MM.1S (cell line): ENCODE results near the gene BHMT2.

Experiments used
- DNase-seq: peaks from one replicate; pipeline ENCODE4 v3.0.0-alpha.2; 2015
- H2AFZ ChIP-seq: fragments of 300-600 bp; sonication (generic); 2 replicates; pipeline ENCODE4 v1.6.0; 2016; ENCODE audit warnings: antibody characterized with exemption, low read length
- H3F3A ChIP-seq: fragments of 300-600 bp; sonication (generic); 2 replicates; pipeline ENCODE4 v1.6.1; 2016; ENCODE audit warnings: mild to moderate bottlenecking, antibody characterized with exemption, low read length, moderate library complexity, mixed read lengths; ENCODE audit not compliant: insufficient read depth
- H3K27ac ChIP-seq: fragments of 300-600 bp; sonication (generic); 2 replicates; pipeline ENCODE4 v1.5.1; 2016; ENCODE audit warnings: mild to moderate bottlenecking, low read length
- H3K27me3 ChIP-seq: fragments of 300-600 bp; sonication (generic); replicated peaks from 2 replicates; pipeline ENCODE4 v1.6.0; 2016; ENCODE audit warnings: low read length; ENCODE audit not compliant: insufficient read depth
- H3K36me3 ChIP-seq: fragments of 300-600 bp; sonication (generic); replicated peaks from 2 replicates; pipeline ENCODE4 v1.6.1; 2016; ENCODE audit warnings: mild to moderate bottlenecking, low read length, mixed read lengths; ENCODE audit not compliant: insufficient read depth
- H3K4me1 ChIP-seq: fragments of 300-600 bp; sonication (generic); 2 replicates; pipeline ENCODE4 v1.6.1; 2016; ENCODE audit warnings: low read length, mixed read lengths
- H3K4me2 ChIP-seq: fragments of 300-600 bp; sonication (generic); 2 replicates; pipeline ENCODE4 v1.6.0; 2016; ENCODE audit warnings: low read depth, low read length
- H3K4me3 ChIP-seq: fragments of 300-600 bp; sonication (generic); 2 replicates; pipeline ENCODE4 v1.5.1; 2016; ENCODE audit warnings: low read length, mixed read lengths
- H3K79me2 ChIP-seq: fragments of 300-600 bp; sonication (generic); 2 replicates; pipeline ENCODE4 v1.6.1; 2016; ENCODE audit warnings: mixed run types, low read length, mixed read lengths
- H3K9ac ChIP-seq: fragments of 300-600 bp; sonication (generic); 2 replicates; pipeline ENCODE4 v1.6.1; 2016; ENCODE audit warnings: low read length, mixed read lengths
- H3K9me2 ChIP-seq: fragments of 300-600 bp; sonication (generic); replicated peaks from 2 replicates; pipeline ENCODE4 v1.6.1; 2016; ENCODE audit warnings: mild to moderate bottlenecking, low read length, mixed read lengths; ENCODE audit not compliant: insufficient read depth
- H3K9me3 ChIP-seq: fragments of 300-600 bp; sonication (generic); replicated peaks from 2 replicates; pipeline ENCODE4 v1.6.1; 2016; ENCODE audit warnings: mild to moderate bottlenecking, low read length, mixed read lengths; ENCODE audit not compliant: insufficient read depth
- H4K20me1 ChIP-seq: fragments of 300-600 bp; sonication (generic); 2 replicates; pipeline ENCODE4 v1.6.1; 2016; ENCODE audit warnings: mild to moderate bottlenecking, low read length, moderate library complexity, mixed read lengths; ENCODE audit not compliant: insufficient read depth
- EZH2 ChIP-seq: fragments of 300-600 bp; sonication (generic); optimal IDR thresholded peaks from 2 replicates; pipeline ENCODE3; 2017; ENCODE audit warnings: low read depth, mild to moderate bottlenecking, antibody characterized with exemption, low read length, mixed read lengths
- EZH2phosphoT487 ChIP-seq: fragments of 300-600 bp; sonication (generic); IDR thresholded peaks from 2 replicates; pipeline ENCODE4 v1.6.1; 2018; ENCODE audit warnings: antibody characterized with exemption, low read length
- TF ChIP-seq, protein P1 (sequence below): fragments of 300-600 bp; sonication (generic); IDR thresholded peaks from 2 replicates; pipeline ENCODE4 v1.5.1; 2016; ENCODE audit warnings: antibody characterized with exemption, low read length, mixed read lengths

Gene BHMT2

DNA sequence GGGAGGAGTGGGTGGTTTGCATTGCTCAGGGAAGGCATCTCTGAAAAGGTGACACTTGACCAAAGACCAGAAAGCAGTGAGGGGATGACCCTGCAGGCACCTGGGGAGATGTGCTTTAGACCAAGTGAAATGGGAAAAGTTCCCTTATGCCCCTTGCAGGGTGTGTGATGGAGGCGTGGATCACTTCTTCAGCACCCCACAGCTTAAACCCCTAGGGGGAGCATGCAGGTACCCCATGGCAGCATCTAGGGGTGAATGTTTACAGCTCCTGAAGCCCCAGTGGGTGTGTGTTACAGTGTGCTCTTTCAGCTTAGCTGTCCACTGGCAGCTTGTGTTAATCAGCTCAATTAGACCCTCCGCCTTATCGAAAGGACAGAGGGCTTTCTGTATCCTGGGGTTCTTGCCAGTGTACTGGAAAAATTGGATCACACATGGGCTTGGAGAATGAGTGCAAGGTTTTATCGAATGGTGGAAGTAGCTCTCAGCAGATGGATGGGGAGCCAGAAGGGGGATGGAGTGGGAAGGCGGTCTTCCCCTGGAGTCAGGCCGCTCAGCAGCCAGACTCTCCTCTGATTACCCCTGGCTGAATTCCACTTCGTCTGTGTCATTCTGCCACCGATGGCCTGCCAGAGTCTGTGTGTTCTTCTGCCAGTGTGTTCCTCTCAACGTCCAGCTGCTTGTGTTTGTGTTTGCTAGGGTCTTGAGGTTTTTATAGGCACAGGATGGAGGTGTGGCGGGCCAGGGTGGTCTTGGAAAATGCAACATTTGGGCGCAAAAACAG lies 6.3 kb downstream of the BHMT2 start:
- Histone ChIP-seq H3K9me3 (no peaks in the 10 kb centered on the region), H3K9ac (no peak overlapping the region), H3K36me3 (no peaks in the 10 kb centered on the region), H2AFZ (no peak overlapping the region), H3K4me2 (no peak overlapping the region), H3F3A (no peaks in the 10 kb centered on the region), H3K9me2 (no peaks in the 10 kb centered on the region), H3K4me3 (no peak overlapping the region), H3K27ac (no peak overlapping the region), H3K79me2 (no peaks in the 10 kb centered on the region), H4K20me1 (no peaks in the 10 kb centered on the region), H3K4me1 (no peaks in the 10 kb centered on the region), H3K27me3 (no peaks in the 10 kb centered on the region)
- no peak for DNase-seq
- TF ChIP-seq, protein P1, sequence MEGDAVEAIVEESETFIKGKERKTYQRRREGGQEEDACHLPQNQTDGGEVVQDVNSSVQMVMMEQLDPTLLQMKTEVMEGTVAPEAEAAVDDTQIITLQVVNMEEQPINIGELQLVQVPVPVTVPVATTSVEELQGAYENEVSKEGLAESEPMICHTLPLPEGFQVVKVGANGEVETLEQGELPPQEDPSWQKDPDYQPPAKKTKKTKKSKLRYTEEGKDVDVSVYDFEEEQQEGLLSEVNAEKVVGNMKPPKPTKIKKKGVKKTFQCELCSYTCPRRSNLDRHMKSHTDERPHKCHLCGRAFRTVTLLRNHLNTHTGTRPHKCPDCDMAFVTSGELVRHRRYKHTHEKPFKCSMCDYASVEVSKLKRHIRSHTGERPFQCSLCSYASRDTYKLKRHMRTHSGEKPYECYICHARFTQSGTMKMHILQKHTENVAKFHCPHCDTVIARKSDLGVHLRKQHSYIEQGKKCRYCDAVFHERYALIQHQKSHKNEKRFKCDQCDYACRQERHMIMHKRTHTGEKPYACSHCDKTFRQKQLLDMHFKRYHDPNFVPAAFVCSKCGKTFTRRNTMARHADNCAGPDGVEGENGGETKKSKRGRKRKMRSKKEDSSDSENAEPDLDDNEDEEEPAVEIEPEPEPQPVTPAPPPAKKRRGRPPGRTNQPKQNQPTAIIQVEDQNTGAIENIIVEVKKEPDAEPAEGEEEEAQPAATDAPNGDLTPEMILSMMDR = no peak; the same call in 1 of the 2 replicates
- TF ChIP-seq EZH2phosphoT487 (no peak), EZH2 (no peak)

GRCh38 chr5:79076819-79077218 lies 7.3 kb downstream of the BHMT2 start:
- TF ChIP-seq, protein P1 = no peak
- TF ChIP-seq EZH2phosphoT487 = no peak
- TF ChIP-seq EZH2 = no peak

DNA sequence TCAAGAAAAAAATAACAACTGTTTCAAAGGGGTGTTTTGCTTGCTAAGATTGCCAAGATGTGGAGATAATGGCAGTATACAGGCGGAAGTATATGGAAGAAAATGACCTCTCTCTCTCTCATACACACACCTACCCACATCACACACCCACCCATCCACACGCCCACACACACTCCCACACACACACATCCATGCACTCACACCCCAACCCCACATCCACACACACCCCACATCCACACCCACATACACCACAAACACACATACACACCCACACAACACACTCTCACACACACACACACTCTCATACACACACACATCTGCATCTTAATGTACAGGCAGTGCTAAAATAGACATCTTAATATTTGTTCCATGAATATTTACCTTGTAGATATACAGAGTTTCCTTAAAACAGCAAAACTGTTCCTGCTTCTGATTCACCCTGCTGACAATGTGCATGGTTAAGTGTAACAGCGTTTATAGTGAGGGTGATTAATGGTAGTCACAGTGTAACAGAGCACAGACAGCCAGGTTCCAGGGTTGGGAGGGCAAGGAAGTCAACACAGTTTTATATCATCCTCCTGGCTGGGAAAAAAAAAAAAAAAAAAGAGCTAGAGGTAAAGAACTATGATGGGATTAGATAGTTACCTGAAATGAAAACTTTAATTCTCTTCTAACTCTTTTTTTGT lies 8.3 kb downstream of the BHMT2 start:
- Histone ChIP-seq H3K9ac (no peak overlapping the region), H3K79me2 (no peaks in the 10 kb centered on the region), H4K20me1 (no peaks in the 10 kb centered on the region), H2AFZ (no peak overlapping the region), H3K36me3 (no peaks in the 10 kb centered on the region), H3K4me1 (no peaks in the 10 kb centered on the region), H3K9me3 (no peaks in the 10 kb centered on the region), H3K9me2 (no peaks in the 10 kb centered on the region), H3F3A (no peaks in the 10 kb centered on the region), H3K27ac (no peak overlapping the region), H3K27me3 (no peaks in the 10 kb centered on the region), H3K4me3 (no peak overlapping the region), H3K4me2 (no peak overlapping the region)
- no peak for TF ChIP-seq EZH2
- TF ChIP-seq EZH2phosphoT487 = no peak
- TF ChIP-seq, protein P1 = no peak
- DNase-seq = no peak

More at GRCh38 chr5:79076819-79077218, 7.3 kb downstream of the BHMT2 start:
- no peaks in the 10 kb centered on the region for H3K79me2 ChIP-seq
- no peaks in the 10 kb centered on the region for H3K9me2 ChIP-seq
- no peaks in the 10 kb centered on the region for H3K4me1 ChIP-seq
- H3K36me3 ChIP-seq = no peaks in the 10 kb centered on the region
- H3F3A ChIP-seq = no peaks in the 10 kb centered on the region
- no peak overlapping the region for H3K4me2 ChIP-seq
- H3K27me3 ChIP-seq = no peaks in the 10 kb centered on the region
- no peak overlapping the region for H3K27ac ChIP-seq
- no peak overlapping the region for H3K9ac ChIP-seq
- H3K4me3 ChIP-seq = no peak overlapping the region
- H2AFZ ChIP-seq = no peak overlapping the region
- no peak for DNase-seq
- no peaks in the 10 kb centered on the region for H3K9me3 ChIP-seq
- no peaks in the 10 kb centered on the region for H4K20me1 ChIP-seq
